GM13977 (cell line): ENCODE measurements around the gene MRPL39.

Experiments
- DNase-seq: peaks from one replicate; pipeline ENCODE4 v3.0.0; 2012; ENCODE audit warnings: low spot score
- CTCF ChIP-seq: IDR thresholded peaks from 2 replicates; pipeline ENCODE4 v1.5.1; 2012; ENCODE audit warnings: mild to moderate bottlenecking, control low read depth; ENCODE audit not compliant: insufficient read depth; ENCODE audit errors: extremely low read depth, missing control alignments
- in situ Hi-C: fragments of 300-500 bp; cut with MboI; formaldehyde crosslinking; loops from one replicate; pipeline ENCODE4 v1.12.0; 2022; ENCODE audit warnings: low sequenced_read_pairs, low pct_unique_long_range_greater_than_20kb, mixed read lengths, inconsistent platforms; ENCODE audit not compliant: unreplicated experiment

MRPL39 gene

DNA sequence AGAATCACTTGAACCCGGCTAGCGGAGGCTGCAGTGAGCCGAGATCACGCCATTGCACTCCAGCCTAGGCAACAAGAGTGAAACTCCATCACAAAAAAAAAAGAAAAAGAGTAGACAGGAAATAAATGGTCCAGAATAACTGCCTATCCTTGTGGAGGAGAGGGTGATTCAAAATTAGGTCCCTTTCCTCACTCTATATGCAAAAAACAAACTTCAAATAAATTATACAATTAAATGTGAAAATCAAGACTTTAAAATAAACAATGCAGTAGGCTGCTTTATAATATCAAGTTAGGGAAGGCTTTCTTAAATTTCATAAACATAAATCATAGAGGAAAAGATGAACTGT is 26.4 kb downstream of the MRPL39 start:
- no peak for DNase-seq
- no peak for TF ChIP-seq CTCF
- in situ Hi-C loops, result no loop called here

DNA sequence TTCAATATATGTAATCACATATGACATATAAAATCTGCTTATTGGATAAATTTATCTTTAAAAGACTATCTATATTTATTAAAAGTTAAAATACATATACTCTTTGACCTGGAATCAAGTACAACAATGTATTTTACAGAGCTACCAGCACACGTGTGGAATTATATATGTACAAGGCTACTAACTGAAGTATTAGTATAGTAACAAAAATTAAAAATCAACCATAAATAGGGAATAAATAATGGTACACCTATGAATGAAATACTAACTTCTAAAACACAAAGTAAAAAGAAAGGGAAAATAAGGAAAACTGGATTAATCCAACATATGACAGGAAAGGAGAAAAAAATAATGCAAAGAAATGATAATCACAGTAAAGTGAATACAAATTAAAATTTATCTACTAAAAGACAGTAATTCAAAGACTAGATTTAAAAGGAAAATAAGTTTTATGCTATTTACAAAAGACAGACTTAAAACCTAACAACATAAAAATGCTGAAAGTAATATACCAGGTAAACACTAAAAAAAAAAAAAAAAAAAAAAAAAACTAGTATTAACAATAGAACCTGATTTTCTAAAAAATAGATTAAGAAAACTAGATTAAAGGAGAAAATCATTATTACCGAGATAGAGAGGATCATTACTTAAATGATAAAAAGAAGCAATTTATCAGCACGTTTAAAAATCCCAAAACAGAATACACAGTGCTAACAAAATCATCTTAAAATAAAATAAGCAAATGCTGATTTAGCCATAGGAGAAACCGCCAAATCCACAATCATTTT is 27.9 kb downstream of the MRPL39 start:
- no peak for TF ChIP-seq CTCF
- in situ Hi-C loops, result no loop called here
- no peak for DNase-seq

DNA sequence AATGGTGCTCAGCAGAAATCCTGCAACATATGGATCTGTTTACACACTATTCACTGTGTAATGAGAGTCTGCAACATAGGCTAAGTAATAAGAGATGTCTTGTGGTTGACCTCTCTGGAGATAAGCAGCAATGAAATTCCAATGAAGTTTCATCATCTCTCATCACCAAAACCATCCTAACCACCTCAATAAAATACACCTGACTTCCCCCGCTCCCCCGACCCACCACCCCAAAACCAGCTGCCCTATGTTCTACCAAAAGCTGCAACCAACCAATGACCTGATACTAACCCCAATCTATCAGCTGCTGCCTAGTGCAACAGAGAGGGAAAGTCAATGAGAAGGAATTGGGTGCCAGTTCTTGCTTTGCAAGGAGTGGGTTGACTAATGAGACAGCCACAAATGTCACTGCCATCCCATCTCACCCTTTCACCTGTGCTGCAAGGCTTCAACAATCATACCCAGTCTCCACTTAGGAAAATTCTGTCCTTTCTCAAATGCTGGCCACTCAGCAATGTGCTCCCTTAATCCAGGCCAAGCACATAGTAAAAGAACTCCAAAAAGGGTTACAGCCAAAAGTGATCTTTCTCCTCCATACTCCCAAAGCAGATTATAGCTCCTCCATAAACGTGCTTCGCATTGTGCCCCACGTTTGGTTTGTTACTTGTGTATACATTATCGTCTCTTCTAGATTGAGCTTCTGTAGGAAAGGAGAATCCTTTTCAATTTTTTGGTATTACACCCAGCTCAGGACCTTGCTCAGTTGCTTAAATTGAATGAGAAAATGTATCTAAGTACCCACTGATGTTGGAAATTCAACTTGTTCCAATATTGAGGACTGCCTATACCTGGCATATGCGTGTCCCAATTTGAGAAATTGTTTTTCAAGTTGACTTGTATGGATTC is 29.0 kb downstream of the MRPL39 start:
- in situ Hi-C loops, result no loop called here
- no peak for DNase-seq
- no peak for TF ChIP-seq CTCF

GRCh38 chr21:25577424-25578055 is 29.7 kb downstream of the MRPL39 start:
- TF ChIP-seq CTCF, result no peak

DNA sequence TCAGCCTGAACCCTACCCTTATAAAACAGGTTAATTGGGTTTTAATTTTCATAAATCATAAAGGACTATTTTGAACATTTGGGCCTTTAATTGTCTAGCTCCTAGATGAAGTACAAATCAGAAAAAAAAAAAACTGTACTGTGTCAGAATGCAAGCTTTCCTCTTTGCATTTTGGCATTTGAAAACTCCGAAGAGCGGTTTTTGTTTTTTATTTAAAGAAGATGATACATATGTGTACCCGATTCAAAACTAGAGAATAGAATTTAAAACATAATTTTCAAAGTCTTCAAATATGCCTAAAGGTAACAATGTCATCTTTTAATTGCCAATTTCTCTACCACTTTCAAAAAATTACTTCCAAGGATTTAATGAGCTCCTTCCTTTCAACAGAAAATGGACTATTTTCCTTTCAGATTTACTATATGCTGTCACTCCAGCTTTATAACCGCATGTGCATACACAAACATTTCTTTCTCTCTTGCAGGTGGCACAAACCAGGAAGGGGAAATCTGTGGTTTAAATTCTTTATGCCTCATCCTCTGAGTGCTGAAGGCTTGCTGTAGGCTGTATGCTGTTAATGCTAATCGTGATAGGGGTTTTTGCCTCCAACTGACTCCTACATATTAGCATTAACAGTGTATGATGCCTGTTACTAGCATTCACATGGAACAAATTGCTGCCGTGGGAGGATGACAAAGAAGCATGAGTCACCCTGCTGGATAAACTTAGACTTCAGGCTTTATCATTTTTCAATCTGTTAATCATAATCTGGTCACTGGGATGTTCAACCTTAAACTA is 33.7 kb downstream of the MRPL39 start:
- in situ Hi-C loops, result no loop called here
- TF ChIP-seq CTCF, result no peak
- DNase-seq, result no peak

More at GRCh38 chr21:25577424-25578055, 29.7 kb downstream of the MRPL39 start:
- in situ Hi-C loops, result no loop called here
- no peak for DNase-seq

DNA sequence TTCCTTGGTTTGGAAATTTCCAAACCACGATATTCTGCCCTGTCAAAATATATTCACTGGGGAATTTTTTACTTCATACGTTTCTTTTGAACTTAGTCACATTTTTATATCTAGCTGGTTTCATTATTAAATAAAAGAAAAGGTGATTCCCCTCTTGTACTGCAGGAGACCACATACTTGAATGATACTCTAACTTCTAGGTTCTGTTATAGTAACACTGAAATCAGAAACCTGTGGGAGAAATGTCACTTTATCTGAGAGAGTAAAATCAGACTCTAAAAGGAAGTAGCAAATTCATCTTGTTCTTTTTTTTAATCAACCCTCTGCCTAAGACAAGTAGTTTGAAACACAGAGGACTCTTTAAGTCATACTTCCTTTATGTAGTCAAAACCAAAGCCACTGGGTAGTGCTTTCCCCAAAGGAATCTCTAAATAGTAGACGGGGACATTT is 34.4 kb downstream of the MRPL39 start:
- in situ Hi-C loops, result no loop called here
- no peak for TF ChIP-seq CTCF
- peak; percentile 26 for DNase-seq
